Measurements from ENCODE around the gene LRRC9. TPM values are rescaled to one million over a fixed set of nuclear protein-coding genes. Genes with fewer than 3 reads are reported as not detected.

The LRRC9 gene
- total RNA-seq, 2 experiments from 2014 or later = not detected

- no peak for ATAC-seq (ENCODE audit: poor library complexity)
- Mint-ChIP-seq H3K36me3 (ENCODE audit: low read depth) (no peaks in the 10 kb centered on the region), H3K9me3 (no peaks in the 10 kb centered on the region), H3K4me3 (no peak overlapping the region), H3K27me3 (peaks cover 12% of the 10 kb centered on the region), H3K27ac (no peak overlapping the region), H3K4me1 (ENCODE audit: low read depth) (no peaks in the 10 kb centered on the region)
- POLR2A ChIA-PET = no interaction called here
- Histone ChIP-seq H3K9me3 (ENCODE audit: control insufficient read depth in 1 of 2, insufficient read depth in 1 of 2, low read length in 2 of 2) (no peaks in the 10 kb centered on the region), H3K4me1 (ENCODE audit: insufficient read depth, low read length) (no peaks in the 10 kb centered on the region), H3K36me3 (ENCODE audit: insufficient read depth, low read length) (no peaks in the 10 kb centered on the region), H3K27ac (ENCODE audit: low read depth in 1 of 2, low read length in 2 of 2) (no peak overlapping the region), H3K4me3 (ENCODE audit: low read length) (no peak overlapping the region), H3K27me3 (ENCODE audit: control insufficient read depth in 1 of 2, insufficient read depth in 2 of 2, low read length in 2 of 2) (peaks cover 0 to 3% of the 10 kb centered on the region in 2 experiments)
- intact Hi-C loops (cut with DNase I, micrococcal nuclease) = no loop called here
- CTCF ChIA-PET = no interaction called here
- TF ChIP-seq CTCF (IDR thresholded peaks at IDR 0.05) = no peak
- no peak for DNase-seq
Observed at GRCh38 chr14:59905188-59905587, 14.8 kb upstream of the LRRC9 start.

GRCh38 chr14:59912443-59912842 is 7.5 kb upstream of the LRRC9 start:
- H3K27ac Mint-ChIP-seq = no peak overlapping the region
- peaks cover 7 to 25% of the 10 kb centered on the region in 2 experiments for H3K27me3 ChIP-seq (ENCODE audit: control insufficient read depth in 1 of 2, insufficient read depth in 2 of 2, low read length in 2 of 2)
- no peaks in the 10 kb centered on the region for H3K4me1 Mint-ChIP-seq (ENCODE audit: low read depth)
- ATAC-seq (ENCODE audit: poor library complexity) (no peak), DNase-seq (no peak)
- no peak overlapping the region for H3K4me3 Mint-ChIP-seq
- H3K27me3 Mint-ChIP-seq = peaks cover 34% of the 10 kb centered on the region
- H3K9me3 ChIP-seq (ENCODE audit: control insufficient read depth in 1 of 2, insufficient read depth in 1 of 2, low read length in 2 of 2) = no peaks in the 10 kb centered on the region
- H3K36me3 ChIP-seq (ENCODE audit: insufficient read depth, low read length) = no peaks in the 10 kb centered on the region
- H3K4me3 ChIP-seq (ENCODE audit: low read length) = no peak overlapping the region
- no peaks in the 10 kb centered on the region for H3K9me3 Mint-ChIP-seq
- ChIA-PET POLR2A (no interaction called here), CTCF (no interaction called here)
- no peaks in the 10 kb centered on the region for H3K36me3 Mint-ChIP-seq (ENCODE audit: low read depth)
- TF ChIP-seq CTCF (IDR thresholded peaks at IDR 0.05) = no peak
- no peak overlapping the region for H3K27ac ChIP-seq (ENCODE audit: low read depth in 1 of 2, low read length in 2 of 2)
- no peaks in the 10 kb centered on the region for H3K4me1 ChIP-seq (ENCODE audit: insufficient read depth, low read length)
- intact Hi-C loops (cut with DNase I, micrococcal nuclease) = no loop called here

GRCh38 chr14:59913187-59913586 is 6.8 kb upstream of the LRRC9 start:
- peaks cover 7 to 31% of the 10 kb centered on the region in 2 experiments for H3K27me3 ChIP-seq (ENCODE audit: control insufficient read depth in 1 of 2, insufficient read depth in 2 of 2, low read length in 2 of 2)
- Mint-ChIP-seq H3K4me1 (ENCODE audit: low read depth) (no peaks in the 10 kb centered on the region), H3K36me3 (ENCODE audit: low read depth) (no peaks in the 10 kb centered on the region), H3K27me3 (peaks cover 38% of the 10 kb centered on the region), H3K4me3 (no peak overlapping the region), H3K27ac (no peak overlapping the region), H3K9me3 (no peaks in the 10 kb centered on the region)
- H3K27ac ChIP-seq (ENCODE audit: low read depth in 1 of 2, low read length in 2 of 2) = no peak overlapping the region
- TF ChIP-seq CTCF (IDR thresholded peaks at IDR 0.05) = no peak
- no peaks in the 10 kb centered on the region for H3K4me1 ChIP-seq (ENCODE audit: insufficient read depth, low read length)
- H3K36me3 ChIP-seq (ENCODE audit: insufficient read depth, low read length) = no peaks in the 10 kb centered on the region
- POLR2A ChIA-PET = no interaction called here
- H3K4me3 ChIP-seq (ENCODE audit: low read length) = no peak overlapping the region
- ATAC-seq (ENCODE audit: poor library complexity) = no peak
- intact Hi-C loops (cut with DNase I, micrococcal nuclease) = no loop called here
- H3K9me3 ChIP-seq (ENCODE audit: control insufficient read depth in 1 of 2, insufficient read depth in 1 of 2, low read length in 2 of 2) = no peaks in the 10 kb centered on the region
- DNase-seq = no peak
- CTCF ChIA-PET = no interaction called here
